Anterior cingulate cortex (tissue), 58 donors: ENCODE data around the gene WDR82.
A peak's percentile ranks its signal among the peaks of the same experiment; 100 is the strongest.

Experiments used
- DNase-seq, 58 donors: peaks; one replicate each; lab custom pipeline; 2025; lab: John Stamatoyannopoulos, UW

WDR82 gene

GRCh38 chr3:52262447-52262846 lies 16.0 kb downstream of the WDR82 start:
- DNase-seq: no peak

DNA sequence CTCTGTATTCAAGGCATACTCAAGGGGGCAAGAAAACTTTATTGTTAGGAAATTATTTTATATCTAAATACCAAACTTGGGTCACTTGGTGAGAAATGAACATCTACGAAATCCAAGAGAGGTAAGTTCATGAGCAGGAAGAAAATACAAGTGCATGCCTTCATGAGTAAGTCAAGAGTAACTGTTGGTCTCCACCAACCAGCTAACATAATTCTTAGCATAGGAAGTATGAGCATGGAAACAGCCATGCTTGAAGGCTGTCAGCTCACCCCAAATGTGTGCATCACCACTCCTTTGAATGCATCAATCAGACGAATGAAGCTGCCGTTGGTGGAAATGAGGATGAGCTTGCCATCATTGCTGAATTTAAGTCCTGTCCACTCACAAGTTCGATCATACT lies 19.0 kb downstream of the WDR82 start:
- no peak for DNase-seq

GRCh38 chr3:52259035-52259434 lies 19.4 kb downstream of the WDR82 start:
- no peak for DNase-seq

GRCh38 chr3:52257911-52258310 lies 20.5 kb downstream of the WDR82 start:
- no peak for DNase-seq

DNA sequence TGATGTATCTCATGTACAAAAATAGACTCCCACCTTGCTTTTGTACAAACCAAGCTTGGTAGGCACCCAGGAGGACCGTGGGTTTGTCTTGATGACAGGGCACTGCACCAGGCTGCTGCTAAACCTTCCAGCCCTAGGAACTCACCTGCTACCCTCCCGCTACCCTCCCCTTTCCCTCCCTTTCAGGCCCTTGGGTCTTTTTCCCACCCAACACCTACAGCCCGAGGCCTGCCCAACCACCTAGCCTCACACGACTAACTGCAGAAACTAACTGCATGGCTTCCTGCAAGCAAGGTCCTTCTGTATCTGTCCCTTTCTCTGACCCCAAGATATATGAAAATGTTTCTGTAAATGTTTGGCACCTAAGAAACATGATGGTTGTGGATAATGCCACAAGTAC lies 21.8 kb downstream of the WDR82 start:
- DNase-seq: no peak

DNA sequence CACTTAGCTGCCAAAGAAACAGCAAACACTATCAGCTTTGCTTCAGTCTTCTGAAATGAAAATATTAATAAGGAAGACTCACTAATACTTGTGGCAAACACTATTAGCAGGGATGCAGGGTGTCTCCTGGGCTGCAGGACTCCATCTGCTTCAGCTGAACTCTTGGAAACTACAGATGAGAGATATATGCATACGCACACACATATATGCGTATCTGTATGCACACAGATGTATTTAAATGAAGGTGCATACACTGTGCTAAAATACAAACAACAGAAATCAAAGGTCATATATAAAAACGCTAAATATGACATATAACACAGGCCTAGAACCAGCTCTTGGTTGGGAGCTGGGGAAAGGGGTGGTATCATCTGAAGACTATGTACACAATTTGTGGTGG lies 22.3 kb downstream of the WDR82 start:
- DNase-seq: no peak

- no peak for DNase-seq
Measured at GRCh38 chr3:52254608-52255007, 23.8 kb downstream of the WDR82 start.

DNA sequence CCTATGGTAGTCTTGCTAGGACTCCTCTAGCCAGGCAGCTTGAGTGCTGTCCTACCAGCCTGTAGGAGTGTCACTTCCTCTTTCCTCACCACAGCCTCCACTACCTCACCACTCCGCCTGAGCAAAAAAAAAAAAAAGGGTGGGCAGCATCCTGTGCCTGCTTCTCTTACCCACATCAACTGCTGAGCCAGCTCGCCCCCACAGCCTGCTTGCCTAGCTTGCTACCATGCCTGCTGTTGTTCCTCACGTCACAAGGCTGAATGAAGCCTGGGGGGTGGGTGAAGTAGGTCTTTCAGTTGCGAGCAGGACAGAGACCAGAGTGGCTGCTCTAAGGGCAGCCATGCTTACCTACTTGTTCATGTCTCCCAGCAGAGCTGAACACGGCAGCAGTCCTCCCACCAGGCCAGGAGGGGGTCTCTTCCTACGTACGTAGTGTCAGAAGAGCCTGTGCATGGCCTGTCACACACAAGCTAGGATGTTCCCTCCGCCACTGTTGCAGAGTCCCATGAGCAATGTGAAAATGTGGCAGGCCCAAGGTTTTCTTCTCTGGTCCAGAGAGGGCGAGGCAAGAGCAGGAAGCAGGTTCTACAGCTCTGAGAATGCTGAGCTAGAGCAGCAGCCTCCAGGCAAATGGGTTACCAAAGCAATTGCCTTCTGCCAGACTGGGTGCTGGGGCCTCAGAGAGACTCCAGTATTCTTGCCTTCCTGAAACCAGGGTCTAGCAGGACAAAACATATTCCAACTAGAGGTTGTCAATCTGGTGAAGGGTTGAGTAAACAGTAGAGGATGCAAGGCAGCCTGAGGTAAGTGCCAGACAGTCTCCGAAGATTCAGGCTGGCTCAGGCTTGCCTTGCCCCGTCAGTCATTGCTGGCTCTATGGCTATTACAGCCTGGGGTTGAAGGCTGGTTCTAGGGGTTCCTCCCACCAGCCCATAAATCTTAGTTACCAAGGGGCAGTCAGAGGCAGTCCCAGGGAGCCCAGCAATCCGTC lies 24.8 kb downstream of the WDR82 start:
- DNase-seq: peak in 45 of 58 donors; percentile 25 to 86 (median 61)

- DNase-seq: no peak
Measured at GRCh38 chr3:52250122-52250521, 28.3 kb downstream of the WDR82 start.

GRCh38 chr3:52249683-52250082 lies 28.8 kb downstream of the WDR82 start:
- no peak for DNase-seq

DNA sequence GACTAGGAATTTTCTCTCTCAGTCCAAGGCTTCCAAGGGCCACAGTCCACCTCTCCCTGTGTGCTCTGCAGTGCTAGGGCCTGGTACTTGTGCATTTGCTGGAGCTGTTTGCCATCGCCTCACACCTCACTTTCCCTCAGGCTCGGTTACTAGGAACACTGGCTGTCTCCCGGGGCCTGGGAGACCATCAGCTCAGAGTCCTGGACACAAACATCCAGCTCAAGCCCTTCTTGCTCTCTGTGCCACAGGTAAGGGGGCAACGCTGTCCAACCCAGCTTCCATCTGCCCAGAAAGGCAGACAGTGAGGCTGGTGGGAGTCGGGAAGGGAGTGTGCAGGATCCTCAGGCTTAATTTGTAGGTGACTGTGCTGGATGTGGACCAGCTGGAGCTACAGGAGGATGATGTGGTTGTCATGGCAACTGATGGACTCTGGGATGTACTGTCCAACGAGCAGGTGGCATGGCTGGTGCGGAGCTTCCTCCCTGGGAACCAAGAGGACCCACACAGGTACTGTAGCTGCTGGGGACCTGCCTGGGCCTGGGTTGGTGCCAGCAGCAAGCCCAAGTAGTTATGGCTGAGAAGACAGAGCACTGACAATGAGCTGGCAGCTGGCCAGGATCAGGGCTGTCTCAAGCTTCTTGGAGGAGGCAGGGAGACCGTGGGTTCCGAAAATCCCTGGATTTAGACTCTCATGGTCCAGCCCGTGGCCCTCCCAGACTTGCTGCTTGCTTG lies 29.5 kb downstream of the WDR82 start:
- DNase-seq: peak in 27 of 58 donors; percentile 25 to 82 (median 61)

- no peak for DNase-seq
Measured at GRCh38 chr3:52248165-52248541, 30.3 kb downstream of the WDR82 start.

GRCh38 chr3:52247409-52248164 lies 30.9 kb downstream of the WDR82 start:
- no peak for DNase-seq

DNA sequence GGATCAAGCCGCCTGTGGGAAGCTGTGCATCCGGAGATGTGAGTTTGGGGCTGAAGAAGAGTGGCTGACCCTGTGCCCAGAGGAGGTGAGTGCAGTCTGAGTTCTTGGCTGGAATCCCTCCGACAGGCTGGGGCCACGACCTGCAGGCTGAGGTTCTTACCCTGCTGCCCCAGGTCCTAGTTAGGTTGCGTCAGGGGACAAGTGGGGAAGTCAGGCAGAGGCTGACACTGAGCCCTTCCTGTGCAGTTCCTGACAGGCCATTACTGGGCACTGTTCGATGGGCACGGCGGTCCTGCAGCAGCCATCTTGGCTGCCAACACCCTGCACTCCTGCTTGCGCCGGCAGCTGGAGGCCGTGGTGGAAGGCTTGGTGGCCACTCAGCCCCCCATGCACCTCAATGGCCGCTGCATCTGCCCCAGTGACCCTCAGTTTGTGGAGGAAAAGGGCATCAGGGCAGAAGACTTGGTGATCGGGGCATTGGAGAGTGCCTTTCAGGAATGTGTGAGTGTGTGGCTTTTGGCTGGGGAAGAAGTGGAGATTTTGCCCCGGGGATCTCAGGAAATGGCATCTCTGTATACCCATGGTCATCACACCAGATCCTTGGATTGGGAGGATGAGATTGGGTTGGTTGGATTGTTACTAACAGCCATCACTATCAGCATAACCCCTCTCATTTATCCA lies 31.6 kb downstream of the WDR82 start:
- no peak for DNase-seq

GRCh38 chr3:52246264-52246620 lies 32.2 kb downstream of the WDR82 start:
- no peak for DNase-seq

- peak in 2 of 58 donors; percentile 31 to 32 for DNase-seq
Measured at GRCh38 chr3:52245322-52246263, 32.9 kb downstream of the WDR82 start, which contains the start of gene PPM1M. Gene PPM1M (plus strand): TSS chr3:52245759. CDS start chr3:52245825, 66 bp downstream.

- peak in 1 of 58 donors; percentile 19 for DNase-seq
Measured at GRCh38 chr3:52243791-52244628, 34.4 kb downstream of the WDR82 start.

DNA sequence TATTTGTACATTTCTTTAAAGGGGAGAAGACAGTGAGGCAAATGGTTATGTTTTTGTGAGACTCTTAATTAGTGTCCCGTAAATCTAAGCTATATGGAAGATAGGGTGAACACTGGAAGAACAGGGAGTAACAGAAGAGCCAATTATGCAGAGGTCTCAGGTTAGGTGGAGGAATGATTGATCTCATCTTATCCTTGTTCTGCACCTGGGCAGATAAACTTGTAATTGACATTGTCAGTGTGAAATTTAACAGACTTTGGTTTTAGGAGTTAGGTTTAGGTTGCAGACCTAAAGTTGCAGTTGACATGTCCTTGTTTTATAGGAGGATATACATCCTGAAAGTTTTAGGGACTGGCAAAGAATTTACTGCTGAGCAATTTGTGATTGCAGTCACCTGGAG lies 36.4 kb downstream of the WDR82 start:
- no peak for DNase-seq
